ENCODE data around the gene IFNAR2.
A peak's percentile ranks its signal among the peaks of the same experiment; 100 is the strongest.
"Not testable (repeated sequence)": the region's sequence is repeated elsewhere in the genome, so short reads cannot be mapped to it uniquely, and the experiment has no call there.

Gene IFNAR2

GRCh38 chr21:33214056-33214455 is 15.7 kb upstream of the IFNAR2 start:
- Histone ChIP-seq H3K4me3 (ENCODE audit: low read depth, low read length) (no peak overlapping the region), H3K36me3 (ENCODE audit: insufficient read depth, low read length) (no peaks in the 10 kb centered on the region), H3K27me3 (ENCODE audit: insufficient read depth, low read length) (peaks cover 11% of the 10 kb centered on the region; the same call in 1 of the 2 replicates), H3K79me2 (ENCODE audit: control insufficient read depth, insufficient read depth, low read length, unreplicated experiment) (no peaks in the 10 kb centered on the region), H2AFZ (ENCODE audit: low read length, unreplicated experiment) (no peak overlapping the region), H3K4me1 (ENCODE audit: control insufficient read depth, insufficient read depth, low read length, unreplicated experiment) (no peaks in the 10 kb centered on the region), H3K27ac (ENCODE audit: low read depth, low read length) (no peak overlapping the region)

GRCh38 chr21:33217138-33217520 is 12.6 kb upstream of the IFNAR2 start:
- Histone ChIP-seq H3K4me3 (ENCODE audit: low read depth, low read length) (no peak overlapping the region), H3K79me2 (ENCODE audit: control insufficient read depth, insufficient read depth, low read length, unreplicated experiment) (no peaks in the 10 kb centered on the region), H2AFZ (ENCODE audit: low read length, unreplicated experiment) (no peak overlapping the region), H3K27ac (ENCODE audit: low read depth, low read length) (no peak overlapping the region), H3K27me3 (ENCODE audit: insufficient read depth, low read length) (peaks cover 11% of the 10 kb centered on the region; the same call in 1 of the 2 replicates), H3K4me1 (ENCODE audit: control insufficient read depth, insufficient read depth, low read length, unreplicated experiment) (no peaks in the 10 kb centered on the region), H3K36me3 (ENCODE audit: insufficient read depth, low read length) (no peaks in the 10 kb centered on the region)

GRCh38 chr21:33219300-33219699 is 10.4 kb upstream of the IFNAR2 start:
- Histone ChIP-seq H3K27me3 (ENCODE audit: insufficient read depth, low read length) (0 out of 2 replicates have a peak, but pooled peaks cover 11% of the 10 kb centered on the region), H3K79me2 (ENCODE audit: control insufficient read depth, insufficient read depth, low read length, unreplicated experiment) (no peaks in the 10 kb centered on the region), H2AFZ (ENCODE audit: low read length, unreplicated experiment) (no peak overlapping the region), H3K4me3 (ENCODE audit: low read depth, low read length) (no peak overlapping the region), H3K36me3 (ENCODE audit: insufficient read depth, low read length) (no peaks in the 10 kb centered on the region), H3K27ac (ENCODE audit: low read depth, low read length) (no peak overlapping the region), H3K4me1 (ENCODE audit: control insufficient read depth, insufficient read depth, low read length, unreplicated experiment) (no peaks in the 10 kb centered on the region)

GRCh38 chr21:33219954-33220353 is 9.8 kb upstream of the IFNAR2 start:
- H3K79me2 ChIP-seq (ENCODE audit: control insufficient read depth, insufficient read depth, low read length, unreplicated experiment): no peaks in the 10 kb centered on the region
- no peaks in the 10 kb centered on the region for H3K4me1 ChIP-seq (ENCODE audit: control insufficient read depth, insufficient read depth, low read length, unreplicated experiment)
- no peak overlapping the region for H3K27ac ChIP-seq (ENCODE audit: low read depth, low read length)
- no peak overlapping the region for H2AFZ ChIP-seq (ENCODE audit: low read length, unreplicated experiment)
- H3K4me3 ChIP-seq (ENCODE audit: low read depth, low read length): no peak overlapping the region
- 0 out of 2 replicates have a peak, but pooled peaks cover 7% of the 10 kb centered on the region for H3K27me3 ChIP-seq (ENCODE audit: insufficient read depth, low read length)
- H3K36me3 ChIP-seq (ENCODE audit: insufficient read depth, low read length): no peaks in the 10 kb centered on the region

- not testable (repeated sequence) for H3K4me3 ChIP-seq (ENCODE audit: low read depth, low read length); H2AFZ ChIP-seq (ENCODE audit: low read length, unreplicated experiment); H3K4me1 ChIP-seq (ENCODE audit: control insufficient read depth, insufficient read depth, low read length, unreplicated experiment); H3K79me2 ChIP-seq (ENCODE audit: control insufficient read depth, insufficient read depth, low read length, unreplicated experiment); H3K27ac ChIP-seq (ENCODE audit: low read depth, low read length); H3K27me3 ChIP-seq (ENCODE audit: insufficient read depth, low read length); H3K36me3 ChIP-seq (ENCODE audit: insufficient read depth, low read length)
Observed at GRCh38 chr21:33225376-33225775, 4.4 kb upstream of the IFNAR2 start.

GRCh38 chr21:33228455-33228854 is 1.3 kb upstream of the IFNAR2 start:
- H3K36me3 ChIP-seq (ENCODE audit: insufficient read depth, low read length): no peaks in the 10 kb centered on the region
- H3K27ac ChIP-seq (ENCODE audit: low read depth, low read length): no peak overlapping the region

GRCh38 chr21:33229099-33229783 is 497 bp upstream of the IFNAR2 start:
- H3K4me3 ChIP-seq (ENCODE audit: low read depth, low read length): peak overlapping the region; percentile 91
- peak overlapping the region; percentile 74 for H2AFZ ChIP-seq (ENCODE audit: low read length, unreplicated experiment)
- H3K4me1 ChIP-seq (ENCODE audit: control insufficient read depth, insufficient read depth, low read length, unreplicated experiment): peaks cover 27% of the 10 kb centered on the region
- no peaks in the 10 kb centered on the region for H3K36me3 ChIP-seq (ENCODE audit: insufficient read depth, low read length)
- H3K27me3 ChIP-seq (ENCODE audit: insufficient read depth, low read length): 0 out of 2 replicates have a peak, but pooled peaks cover 8% of the 10 kb centered on the region
- peaks cover 19% of the 10 kb centered on the region for H3K79me2 ChIP-seq (ENCODE audit: control insufficient read depth, insufficient read depth, low read length, unreplicated experiment)
- H3K27ac ChIP-seq (ENCODE audit: low read depth, low read length): no peak overlapping the region

More at GRCh38 chr21:33228455-33228854, 1.3 kb upstream of the IFNAR2 start:
- H3K79me2 ChIP-seq (ENCODE audit: control insufficient read depth, insufficient read depth, low read length, unreplicated experiment): peaks cover 18% of the 10 kb centered on the region
- H3K4me1 ChIP-seq (ENCODE audit: control insufficient read depth, insufficient read depth, low read length, unreplicated experiment): peaks cover 25% of the 10 kb centered on the region
- 0 out of 2 replicates have a peak, but pooled peaks cover 8% of the 10 kb centered on the region for H3K27me3 ChIP-seq (ENCODE audit: insufficient read depth, low read length)
- H2AFZ ChIP-seq (ENCODE audit: low read length, unreplicated experiment): no peak overlapping the region
- no peak overlapping the region for H3K4me3 ChIP-seq (ENCODE audit: low read depth, low read length)

- H3K79me2 ChIP-seq (ENCODE audit: control insufficient read depth, insufficient read depth, low read length, unreplicated experiment): peaks cover 23% of the 10 kb centered on the region
- H3K4me1 ChIP-seq (ENCODE audit: control insufficient read depth, insufficient read depth, low read length, unreplicated experiment): peaks cover 27% of the 10 kb centered on the region
- H2AFZ ChIP-seq (ENCODE audit: low read length, unreplicated experiment): peak overlapping the region; percentile 100
- peak overlapping the region; percentile 69; the same call in 1 of the 2 replicates for H3K27ac ChIP-seq (ENCODE audit: low read depth, low read length)
- H3K36me3 ChIP-seq (ENCODE audit: insufficient read depth, low read length): no peaks in the 10 kb centered on the region
- 0 out of 2 replicates have a peak, but pooled peaks cover 8% of the 10 kb centered on the region for H3K27me3 ChIP-seq (ENCODE audit: insufficient read depth, low read length)
- H3K4me3 ChIP-seq (ENCODE audit: low read depth, low read length): peak overlapping the region; percentile 91
Observed at GRCh38 chr21:33230545-33231324, 997 bp downstream of the IFNAR2 start.

- H3K4me3 ChIP-seq (ENCODE audit: low read depth, low read length): peak overlapping the region; percentile 91
- peaks cover 23% of the 10 kb centered on the region for H3K79me2 ChIP-seq (ENCODE audit: control insufficient read depth, insufficient read depth, low read length, unreplicated experiment)
Observed at GRCh38 chr21:33231526-33231925, 1.8 kb downstream of the IFNAR2 start.

GRCh38 chr21:33232291-33233034 is 2.7 kb downstream of the IFNAR2 start:
- H3K4me1 ChIP-seq (ENCODE audit: control insufficient read depth, insufficient read depth, low read length, unreplicated experiment): peaks cover 27% of the 10 kb centered on the region
- H2AFZ ChIP-seq (ENCODE audit: low read length, unreplicated experiment): no peak overlapping the region

More at GRCh38 chr21:33231526-33231925, 1.8 kb downstream of the IFNAR2 start:
- no peak overlapping the region for H3K27ac ChIP-seq (ENCODE audit: low read depth, low read length)
- H3K27me3 ChIP-seq (ENCODE audit: insufficient read depth, low read length): 0 out of 2 replicates have a peak, but pooled peaks cover 8% of the 10 kb centered on the region
- no peak overlapping the region for H2AFZ ChIP-seq (ENCODE audit: low read length, unreplicated experiment)
- H3K36me3 ChIP-seq (ENCODE audit: insufficient read depth, low read length): no peaks in the 10 kb centered on the region
- peaks cover 27% of the 10 kb centered on the region for H3K4me1 ChIP-seq (ENCODE audit: control insufficient read depth, insufficient read depth, low read length, unreplicated experiment)

More at GRCh38 chr21:33232291-33233034, 2.7 kb downstream of the IFNAR2 start:
- Histone ChIP-seq H3K36me3 (ENCODE audit: insufficient read depth, low read length) (no peaks in the 10 kb centered on the region), H3K27me3 (ENCODE audit: insufficient read depth, low read length) (0 out of 2 replicates have a peak, but pooled peaks cover 1% of the 10 kb centered on the region), H3K27ac (ENCODE audit: low read depth, low read length) (no peak overlapping the region), H3K4me3 (ENCODE audit: low read depth, low read length) (no peak overlapping the region), H3K79me2 (ENCODE audit: control insufficient read depth, insufficient read depth, low read length, unreplicated experiment) (peaks cover 23% of the 10 kb centered on the region)
